HS-5 (cell line): Measurements from ENCODE around the gene HCST.

Experiments used
- DNase-seq: peaks from one replicate; pipeline ENCODE4 v3.0.0-alpha.2; 2012; ENCODE audit warnings: low read depth

Gene HCST

DNA sequence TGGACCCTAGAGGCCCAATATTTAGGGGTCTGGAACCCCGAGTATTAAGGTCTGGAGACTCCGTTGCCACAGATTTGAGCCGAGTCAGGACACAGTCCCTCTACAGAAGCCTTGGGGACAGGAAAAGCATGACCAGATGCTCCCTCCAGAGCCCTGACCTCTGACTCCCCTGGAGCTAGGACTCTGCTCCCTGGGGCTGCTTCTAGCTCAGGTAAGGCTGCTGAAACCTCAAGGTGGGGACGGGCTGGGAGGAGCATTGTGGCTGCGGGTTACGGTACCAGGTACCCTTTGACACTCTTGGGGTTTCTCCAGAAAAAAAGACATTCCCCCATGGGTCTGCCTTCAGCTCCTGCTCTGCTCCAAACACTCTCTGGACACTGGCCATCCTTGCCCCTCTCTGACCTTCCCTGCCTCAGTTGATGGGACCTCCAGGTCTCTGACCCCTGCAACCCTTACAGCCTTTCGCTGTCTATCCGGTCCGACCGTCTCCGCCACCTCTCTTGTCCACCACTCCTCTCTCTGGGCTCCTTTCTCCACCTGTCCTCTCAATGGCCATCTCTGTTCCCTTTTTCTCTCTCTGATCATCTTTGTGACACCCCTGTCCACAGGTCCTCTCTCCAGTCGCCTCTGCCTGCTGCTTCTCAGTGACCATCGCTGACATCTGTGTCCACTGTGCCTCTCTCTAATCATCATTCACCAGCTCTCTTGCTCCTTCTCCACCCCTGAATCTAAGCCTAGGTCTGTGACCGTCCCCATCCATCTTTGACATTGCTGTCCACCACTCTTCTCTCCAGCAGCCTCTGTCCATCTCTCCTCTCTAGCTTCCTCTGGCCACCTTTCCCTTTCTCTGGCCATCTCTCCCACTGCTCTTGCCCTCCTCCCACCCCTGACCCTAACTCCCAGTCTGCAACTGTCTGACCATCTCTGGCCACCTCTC is 35.3 kb downstream of the HCST start:
- DNase-seq, result no peak

DNA sequence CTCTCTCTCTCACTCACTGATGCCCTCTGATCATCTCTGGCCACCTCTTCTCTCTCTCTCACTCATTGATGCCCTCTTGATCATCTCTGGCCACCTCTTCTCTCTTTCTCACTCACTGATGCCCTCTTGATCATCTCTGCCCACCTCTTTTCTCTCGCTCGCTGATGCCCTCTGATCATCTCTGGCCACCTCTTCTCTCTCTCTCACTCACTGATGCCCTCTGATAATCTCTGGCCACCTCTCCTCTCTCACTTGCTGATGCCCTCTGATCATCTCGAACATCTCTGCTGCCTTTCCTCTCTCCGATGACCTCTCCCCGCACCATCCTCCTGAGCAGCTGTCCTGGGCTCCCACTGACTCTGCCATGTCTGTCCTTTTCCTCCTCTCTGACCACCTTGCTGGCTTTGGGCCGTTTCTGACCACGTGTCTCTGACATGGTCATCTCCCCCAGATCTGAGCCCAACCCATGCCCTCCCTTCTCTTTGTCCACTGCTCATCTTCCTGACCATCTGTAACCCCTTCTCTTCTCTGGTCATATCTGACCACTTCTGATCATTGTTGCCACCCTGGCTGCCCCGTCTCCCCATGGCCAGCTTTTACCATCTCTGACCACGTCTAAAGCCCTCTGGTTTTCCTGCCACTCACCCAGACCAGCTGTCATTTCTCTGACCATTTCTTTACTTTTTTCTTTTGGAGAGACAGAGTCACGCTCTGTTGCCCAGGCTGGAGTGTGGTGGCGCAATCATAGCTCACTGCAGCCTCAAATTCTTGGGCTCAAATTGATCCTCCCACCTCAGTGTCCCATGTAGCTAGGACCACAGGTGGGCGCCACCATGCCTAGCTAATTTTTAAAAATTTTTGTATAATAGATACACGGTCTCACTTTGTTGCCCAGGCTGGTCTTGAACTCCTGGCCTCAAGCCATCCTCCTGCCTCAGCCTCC is 36.2 kb downstream of the HCST start:
- DNase-seq, result no peak

DNA sequence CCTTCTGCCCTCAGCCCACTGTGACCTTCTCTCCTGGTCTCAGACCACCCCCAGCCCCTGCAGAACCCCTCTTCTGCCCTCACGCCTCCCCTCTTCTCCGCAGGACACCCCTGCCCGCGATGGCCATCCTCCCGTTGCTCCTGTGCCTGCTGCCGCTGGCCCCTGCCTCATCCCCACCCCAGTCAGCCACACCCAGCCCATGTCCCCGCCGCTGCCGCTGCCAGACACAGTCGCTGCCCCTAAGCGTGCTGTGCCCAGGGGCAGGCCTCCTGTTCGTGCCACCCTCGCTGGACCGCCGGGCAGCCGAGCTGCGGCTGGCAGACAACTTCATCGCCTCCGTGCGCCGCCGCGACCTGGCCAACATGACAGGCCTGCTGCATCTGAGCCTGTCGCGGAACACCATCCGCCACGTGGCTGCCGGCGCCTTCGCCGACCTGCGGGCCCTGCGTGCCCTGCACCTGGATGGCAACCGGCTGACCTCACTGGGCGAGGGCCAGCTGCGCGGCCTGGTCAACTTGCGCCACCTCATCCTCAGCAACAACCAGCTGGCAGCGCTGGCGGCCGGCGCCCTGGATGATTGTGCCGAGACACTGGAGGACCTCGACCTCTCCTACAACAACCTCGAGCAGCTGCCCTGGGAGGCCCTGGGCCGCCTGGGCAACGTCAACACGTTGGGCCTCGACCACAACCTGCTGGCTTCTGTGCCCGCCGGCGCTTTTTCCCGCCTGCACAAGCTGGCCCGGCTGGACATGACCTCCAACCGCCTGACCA is 37.2 kb downstream of the HCST start:
- no peak for DNase-seq

DNA sequence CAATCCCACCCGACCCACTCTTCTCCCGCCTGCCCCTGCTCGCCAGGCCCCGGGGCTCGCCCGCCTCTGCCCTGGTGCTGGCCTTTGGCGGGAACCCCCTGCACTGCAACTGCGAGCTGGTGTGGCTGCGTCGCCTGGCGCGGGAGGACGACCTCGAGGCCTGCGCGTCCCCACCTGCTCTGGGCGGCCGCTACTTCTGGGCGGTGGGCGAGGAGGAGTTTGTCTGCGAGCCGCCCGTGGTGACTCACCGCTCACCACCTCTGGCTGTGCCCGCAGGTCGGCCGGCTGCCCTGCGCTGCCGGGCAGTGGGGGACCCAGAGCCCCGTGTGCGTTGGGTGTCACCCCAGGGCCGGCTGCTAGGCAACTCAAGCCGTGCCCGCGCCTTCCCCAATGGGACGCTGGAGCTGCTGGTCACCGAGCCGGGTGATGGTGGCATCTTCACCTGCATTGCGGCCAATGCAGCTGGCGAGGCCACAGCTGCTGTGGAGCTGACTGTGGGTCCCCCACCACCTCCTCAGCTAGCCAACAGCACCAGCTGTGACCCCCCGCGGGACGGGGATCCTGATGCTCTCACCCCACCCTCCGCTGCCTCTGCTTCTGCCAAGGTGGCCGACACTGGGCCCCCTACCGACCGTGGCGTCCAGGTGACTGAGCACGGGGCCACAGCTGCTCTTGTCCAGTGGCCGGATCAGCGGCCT is 37.9 kb downstream of the HCST start:
- DNase-seq, result no peak

DNA sequence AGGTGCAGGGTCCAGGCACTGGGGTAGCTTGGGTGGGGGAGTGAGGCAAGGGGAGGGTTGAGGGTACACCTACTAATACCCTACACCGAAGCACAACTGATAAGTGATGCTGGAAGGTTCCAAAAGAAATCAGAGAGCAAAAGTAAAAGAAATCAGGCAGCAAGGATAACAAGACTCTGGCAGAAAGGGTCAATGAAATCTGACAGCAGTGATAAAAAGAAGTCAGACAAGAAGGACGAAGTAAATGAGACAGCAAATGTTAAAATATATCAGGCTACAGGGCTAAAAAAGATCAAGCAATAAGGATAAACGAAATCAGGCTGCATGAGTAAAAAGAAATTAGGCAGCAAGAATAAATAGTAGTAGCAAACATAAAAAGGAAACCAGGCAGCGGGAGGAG is 38.5 kb downstream of the HCST start:
- DNase-seq, result no peak

DNA sequence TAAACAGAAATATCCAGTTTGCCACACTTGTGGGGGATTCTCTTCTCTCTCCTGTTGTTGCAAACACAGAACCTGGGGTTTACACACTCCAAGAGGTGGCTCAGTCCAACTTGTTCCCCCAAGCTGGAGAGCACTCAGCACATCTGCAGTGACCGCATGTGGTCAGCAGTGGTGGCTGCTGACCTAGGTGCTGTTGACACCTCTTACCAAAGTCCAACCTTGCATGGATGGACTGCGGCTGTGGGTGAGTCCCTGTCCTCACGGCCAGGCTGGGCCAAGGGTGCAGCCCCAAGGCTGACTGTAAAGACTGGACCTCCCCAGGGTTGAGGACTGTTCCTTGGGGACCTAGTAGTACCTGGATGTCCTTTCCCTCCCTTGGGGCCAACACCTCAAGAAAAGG is 39.9 kb downstream of the HCST start:
- no peak for DNase-seq

DNA sequence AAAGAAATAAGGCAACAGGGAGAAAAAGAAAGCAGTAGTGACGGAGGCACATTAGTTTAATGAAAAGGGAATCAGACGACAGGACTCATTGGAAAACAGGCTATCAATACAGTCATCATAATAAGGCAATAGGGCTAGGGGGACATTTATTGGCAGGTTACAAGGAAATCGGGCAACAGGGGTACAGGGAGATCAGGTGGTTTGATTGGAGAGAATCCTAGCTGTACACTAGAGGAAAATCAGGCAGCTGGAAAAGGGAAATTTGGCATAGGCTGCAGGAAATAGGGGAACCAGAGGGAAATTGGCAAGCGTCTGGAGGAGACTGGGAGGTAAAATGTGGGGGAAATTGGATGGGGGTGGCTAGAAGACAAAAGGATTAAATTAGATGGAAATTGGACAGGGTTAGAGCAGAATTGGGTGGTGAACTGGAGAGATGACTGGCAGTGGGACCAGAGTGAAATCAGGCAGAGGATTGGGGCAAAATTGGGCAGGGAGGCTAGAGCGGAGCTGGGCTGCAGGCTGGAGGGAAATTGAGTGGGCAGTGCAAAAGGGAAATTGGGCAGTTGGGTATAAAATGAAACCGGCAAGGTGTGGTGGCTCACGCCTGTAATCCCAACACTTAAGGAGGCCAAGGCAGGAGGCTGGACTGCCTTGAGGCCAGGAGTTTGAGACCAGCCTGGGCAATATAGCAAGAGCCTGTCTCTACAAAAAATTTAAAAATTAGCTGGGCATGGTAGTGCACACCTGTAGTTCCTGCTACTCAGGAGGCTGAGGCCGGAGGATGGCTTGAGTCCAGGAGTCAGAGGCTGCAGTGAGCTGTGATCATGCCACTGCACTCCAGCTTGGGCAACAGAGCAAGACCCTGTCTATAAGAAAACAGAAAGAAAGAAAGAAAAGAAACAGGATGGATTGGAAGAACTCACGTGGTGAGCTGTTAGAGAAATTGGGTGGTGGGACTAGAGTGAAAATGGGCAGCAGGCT is 41.3 kb downstream of the HCST start:
- DNase-seq, result no peak

DNA sequence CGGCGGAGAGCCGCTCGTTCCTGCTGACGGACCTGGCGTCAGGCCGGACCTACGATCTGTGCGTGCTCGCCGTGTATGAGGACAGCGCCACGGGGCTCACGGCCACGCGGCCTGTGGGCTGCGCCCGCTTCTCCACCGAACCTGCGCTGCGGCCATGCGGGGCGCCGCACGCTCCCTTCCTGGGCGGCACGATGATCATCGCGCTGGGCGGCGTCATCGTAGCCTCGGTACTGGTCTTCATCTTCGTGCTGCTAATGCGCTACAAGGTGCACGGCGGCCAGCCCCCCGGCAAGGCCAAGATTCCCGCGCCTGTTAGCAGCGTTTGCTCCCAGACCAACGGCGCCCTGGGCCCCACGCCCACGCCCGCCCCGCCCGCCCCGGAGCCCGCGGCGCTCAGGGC is 42.2 kb downstream of the HCST start:
- no peak for DNase-seq

DNA sequence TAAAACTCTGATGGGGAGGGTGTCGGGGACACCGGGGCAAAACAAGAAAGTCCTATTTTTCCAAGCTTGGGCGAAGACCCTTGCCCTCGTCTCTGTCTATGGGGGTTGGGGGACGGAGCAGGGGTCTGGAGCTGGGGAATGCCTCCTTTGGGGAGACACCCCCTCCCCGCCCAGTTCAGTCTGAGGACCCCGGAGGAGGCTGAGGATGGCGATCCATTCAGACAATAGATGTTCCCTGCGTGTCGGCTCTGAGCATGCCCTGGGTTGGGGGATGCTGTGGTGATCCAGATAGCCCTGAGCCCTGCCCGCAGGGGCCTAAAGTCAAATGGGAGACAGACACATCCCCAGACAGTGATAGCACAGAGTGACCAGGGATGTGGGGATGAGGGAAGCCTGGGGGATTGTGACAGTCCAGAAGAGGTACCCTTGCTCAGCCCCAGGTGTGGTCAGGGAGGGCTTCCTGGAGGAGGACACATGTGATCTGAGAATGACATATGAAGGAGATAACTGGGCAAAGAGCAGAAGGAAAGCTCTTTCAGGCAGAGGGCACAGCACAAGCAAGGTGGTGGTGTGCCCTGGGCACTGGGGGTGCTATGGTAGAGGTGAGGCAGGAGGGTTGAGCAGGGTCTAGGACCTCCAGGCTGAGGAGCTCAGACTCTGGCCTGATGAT is 42.9 kb downstream of the HCST start:
- no peak for DNase-seq

DNA sequence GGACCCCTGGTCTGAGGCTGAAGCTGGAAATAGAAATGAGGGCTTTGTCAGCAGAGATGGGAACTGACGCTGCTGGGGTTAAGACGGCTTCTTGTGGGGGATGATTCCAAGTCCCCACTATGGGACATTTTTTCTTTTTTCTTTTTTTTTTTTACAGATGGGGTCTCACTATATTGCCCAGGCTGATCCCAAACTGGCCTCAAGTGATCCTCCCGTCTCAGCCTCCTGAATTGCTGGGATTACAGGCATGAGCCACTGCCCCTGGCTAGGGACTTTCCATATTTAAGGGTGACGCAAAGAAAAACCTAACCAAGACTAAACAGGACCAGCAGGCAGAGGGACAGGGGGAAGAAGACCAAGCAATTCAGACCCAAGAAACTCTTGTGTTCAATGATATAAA is 43.9 kb downstream of the HCST start:
- DNase-seq, result no peak

DNA sequence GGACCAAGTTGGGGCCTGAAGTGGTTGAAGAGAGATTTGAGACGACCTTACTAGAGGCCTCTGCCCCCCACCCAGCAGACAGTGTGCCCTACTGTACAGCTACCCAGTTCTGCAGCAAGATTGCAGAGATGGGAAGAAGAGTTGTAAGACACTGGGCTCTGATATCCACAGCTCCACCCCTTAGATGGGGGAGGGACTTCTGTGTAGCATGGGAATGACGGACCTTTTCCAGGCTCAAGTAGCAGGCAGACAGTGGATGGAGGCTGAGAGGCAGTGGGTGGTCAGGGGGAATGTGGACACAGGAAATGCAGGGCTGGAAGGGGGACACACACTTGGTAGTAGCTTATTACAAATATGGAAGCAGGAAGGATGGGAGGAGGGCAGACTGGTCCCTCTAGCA is 46.8 kb downstream of the HCST start:
- no peak for DNase-seq
